HG02798 (cell line): Measurements from ENCODE around the gene CAMK2D.
"Not testable (repeated sequence)": the region's sequence is repeated elsewhere in the genome, so short reads cannot be mapped to it uniquely, and the experiment has no call there.

ENCODE experiments used
- ATAC-seq: cut with Tn5 transposase; IDR thresholded peaks from one replicate; pipeline ENCODE4 v1.9.1; 2021; ENCODE audit warnings: mild to moderate bottlenecking; ENCODE audit not compliant: unreplicated experiment, poor library complexity

CAMK2D gene

GRCh38 chr4:113761620-113762185 is at the start of gene CAMK2D:
CAMK2D (minus strand) TSS chr4:113761738; CDS start chr4:113761068, 670 bp downstream.
- ATAC-seq: peak; percentile 56

GRCh38 chr4:113810906-113811305 is 49.4 kb upstream of the CAMK2D start:
- ATAC-seq: no peak

GRCh38 chr4:113809311-113809710 is 47.8 kb upstream of the CAMK2D start:
- ATAC-seq: no peak

- no peak for ATAC-seq
Measured at GRCh38 chr4:113806850-113807249, 45.3 kb upstream of the CAMK2D start.

- no peak for ATAC-seq
Measured at GRCh38 chr4:113801882-113802281, 40.3 kb upstream of the CAMK2D start.

- not testable (repeated sequence) for ATAC-seq
Measured at GRCh38 chr4:113796381-113796780, 34.8 kb upstream of the CAMK2D start.

GRCh38 chr4:113790478-113790877 is 28.9 kb upstream of the CAMK2D start:
- ATAC-seq: no peak

- peak; percentile 40 for ATAC-seq
Measured at GRCh38 chr4:113788888-113789287, 27.4 kb upstream of the CAMK2D start.

- ATAC-seq: no peak
Measured at GRCh38 chr4:113785781-113786180, 24.2 kb upstream of the CAMK2D start.

- no peak for ATAC-seq
Measured at GRCh38 chr4:113784497-113785250, 23.1 kb upstream of the CAMK2D start.

GRCh38 chr4:113783701-113784100 is 22.2 kb upstream of the CAMK2D start:
- ATAC-seq: no peak

GRCh38 chr4:113783289-113783688 is 21.8 kb upstream of the CAMK2D start:
- ATAC-seq: no peak

GRCh38 chr4:113781439-113782040 is 20.0 kb upstream of the CAMK2D start:
- ATAC-seq: peak; percentile 44

GRCh38 chr4:113776679-113777078 is 15.1 kb upstream of the CAMK2D start:
- ATAC-seq: no peak

GRCh38 chr4:113776016-113776415 is 14.5 kb upstream of the CAMK2D start:
- no peak for ATAC-seq

- no peak for ATAC-seq
Measured at GRCh38 chr4:113773756-113774155, 12.2 kb upstream of the CAMK2D start.

- ATAC-seq: no peak
Measured at GRCh38 chr4:113773014-113773413, 11.5 kb upstream of the CAMK2D start.

GRCh38 chr4:113772319-113772718 is 10.8 kb upstream of the CAMK2D start:
- no peak for ATAC-seq

GRCh38 chr4:113769744-113770143 is 8.2 kb upstream of the CAMK2D start:
- no peak for ATAC-seq

GRCh38 chr4:113768952-113769351 is 7.4 kb upstream of the CAMK2D start:
- no peak for ATAC-seq

GRCh38 chr4:113766882-113767281 is 5.3 kb upstream of the CAMK2D start:
- ATAC-seq: no peak
